Measurements from ENCODE around the gene LRGUK.

DNA sequence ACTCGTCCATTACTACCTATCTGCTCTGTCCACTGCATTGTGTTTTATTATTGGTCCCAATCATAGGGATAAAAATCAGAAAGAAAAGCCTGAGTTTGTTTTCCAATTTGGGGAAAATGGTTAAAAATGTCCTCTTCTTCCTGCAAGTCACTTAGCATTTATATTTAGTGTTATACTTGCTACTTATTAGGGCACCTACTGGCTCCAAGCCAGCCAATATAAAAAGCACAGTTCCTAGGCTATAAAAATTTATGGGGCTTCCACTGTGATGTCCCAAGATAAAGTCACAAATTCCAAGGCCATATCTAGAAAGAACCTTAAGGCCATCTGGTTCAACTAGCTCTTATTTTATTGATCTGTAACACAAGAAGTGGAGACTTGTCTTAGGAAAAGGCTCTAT, 186.4 kb downstream of the LRGUK start:
- TF ChIP-seq, protein P1, sequence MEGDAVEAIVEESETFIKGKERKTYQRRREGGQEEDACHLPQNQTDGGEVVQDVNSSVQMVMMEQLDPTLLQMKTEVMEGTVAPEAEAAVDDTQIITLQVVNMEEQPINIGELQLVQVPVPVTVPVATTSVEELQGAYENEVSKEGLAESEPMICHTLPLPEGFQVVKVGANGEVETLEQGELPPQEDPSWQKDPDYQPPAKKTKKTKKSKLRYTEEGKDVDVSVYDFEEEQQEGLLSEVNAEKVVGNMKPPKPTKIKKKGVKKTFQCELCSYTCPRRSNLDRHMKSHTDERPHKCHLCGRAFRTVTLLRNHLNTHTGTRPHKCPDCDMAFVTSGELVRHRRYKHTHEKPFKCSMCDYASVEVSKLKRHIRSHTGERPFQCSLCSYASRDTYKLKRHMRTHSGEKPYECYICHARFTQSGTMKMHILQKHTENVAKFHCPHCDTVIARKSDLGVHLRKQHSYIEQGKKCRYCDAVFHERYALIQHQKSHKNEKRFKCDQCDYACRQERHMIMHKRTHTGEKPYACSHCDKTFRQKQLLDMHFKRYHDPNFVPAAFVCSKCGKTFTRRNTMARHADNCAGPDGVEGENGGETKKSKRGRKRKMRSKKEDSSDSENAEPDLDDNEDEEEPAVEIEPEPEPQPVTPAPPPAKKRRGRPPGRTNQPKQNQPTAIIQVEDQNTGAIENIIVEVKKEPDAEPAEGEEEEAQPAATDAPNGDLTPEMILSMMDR (IDR thresholded peaks at IDR 0.05; ENCODE audit: extremely low read depth in 1 of 2, insufficient read depth in 1 of 2, low read depth in 1 of 2, low read length in 2 of 2): no peak
- TF ChIP-seq EZH2 (IDR thresholded peaks at IDR 0.05; ENCODE audit: borderline replicate concordance, low read depth, low read length, severe bottlenecking): no peak
- no peak for TF ChIP-seq POLR2A (IDR thresholded peaks at IDR 0.05; ENCODE audit: low read depth, low read length)
- no peak for TF ChIP-seq FOS (IDR thresholded peaks at IDR 0.05; ENCODE audit: borderline replicate concordance, insufficient read depth, low read length)
- no peak for TF ChIP-seq MAX (IDR thresholded peaks at IDR 0.05; ENCODE audit: insufficient read depth, insufficient read length)
